Sigmoid colon (tissue), 7 donors: ENCODE data around the gene DCUN1D1. TPM values are rescaled to one million over a fixed set of nuclear protein-coding genes. Genes with fewer than 3 reads are reported as not detected.

ENCODE experiments used
- DNase-seq: peaks from one replicate; pipeline ENCODE4 v3.0.0-alpha.2; 2019
- H3K27ac ChIP-seq, 4 donors: fragments of 200-600 bp; sonication (generic); one replicate each; pipeline ENCODE4 v1.5.1; 2016 to 2019; ENCODE audit warnings: mild to moderate bottlenecking in 1 of 4
- H3K27me3 ChIP-seq, 3 donors: fragments of 200-600 bp; sonication (generic); one replicate each; pipeline ENCODE4 v1.5.1; 2019; ENCODE audit warnings: mild to moderate bottlenecking in 1 of 3
- H3K36me3 ChIP-seq, 4 donors: fragments of 200-600 bp; sonication (generic); one replicate each; pipeline ENCODE4 v1.5.1; 2016 to 2019
- H3K4me1 ChIP-seq, 4 donors: fragments of 200-600 bp; sonication (generic); one replicate each; pipeline ENCODE4 v1.5.1; 2017 to 2019
- H3K4me3 ChIP-seq, 4 donors: fragments of 200-600 bp; sonication (generic); one replicate each; pipeline ENCODE4 v1.5.1; 2017 to 2019; ENCODE audit warnings: mild to moderate bottlenecking in 2 of 4, moderate library complexity in 1 of 4
- H3K9me3 ChIP-seq, 4 donors: fragments of 200-600 bp in 3 of 4; sonication (generic) in 3 of 4; one replicate each; pipeline versions ENCODE4 v1.5.1 to v1.6.1; 2013 to 2019
- CTCF ChIP-seq, 4 experiments: fragments of 450-650 bp in 3 of 4; fragments of 200-600 bp in 1 of 4; IDR thresholded peaks; one replicate each; pipeline ENCODE4 v1.5.1; 2016 to 2019; ENCODE audit warnings: antibody characterized with exemption in 4 of 4, mild to moderate bottlenecking in 3 of 4, moderate library complexity in 2 of 4
- EP300 ChIP-seq, 4 donors: sonication (generic); formaldehyde crosslinking; IDR thresholded peaks; one replicate each; pipeline ENCODE4 v1.6.1; 2017; ENCODE audit warnings: antibody characterized with exemption in 4 of 4
- POLR2A ChIP-seq, 2 donors: fragments of 450-650 bp; IDR thresholded peaks; one replicate each; pipeline ENCODE4 v1.6.1; 2016; ENCODE audit warnings: antibody characterized with exemption in 2 of 2, mild to moderate bottlenecking in 2 of 2, moderate library complexity in 2 of 2
- POLR2AphosphoS5 ChIP-seq, 4 donors: sonication (generic); formaldehyde crosslinking; IDR thresholded peaks; one replicate each; pipeline ENCODE4 v1.6.1; 2017; ENCODE audit warnings: antibody characterized with exemption in 4 of 4
- WGBS, 2 donors: extraction: QIAGEN DNeasy Blood & Tissue Kit; methylation state at CpG; one replicate each; pipeline ENCODE4 v1.1.7; 2013; 5-methylcytosine and 5-hydroxymethylcytosine counted together
- intact Hi-C: fragments of 100-400 bp; cut with DNase I; formaldehyde crosslinking; loops from one replicate; pipeline ENCODE4 v1.15.1; 2023
- polyA plus RNA-seq, 3 donors: library from polyadenylated mRNA; stranded (reverse); fragments of 200-250 nt; gene quantifications; one replicate each; pipeline ENCODE4 v1.2.3, GENCODE V29; 2013
- total RNA-seq, 4 donors: library from RNA; depleted of rRNA; stranded (reverse); fragments of >200 nt; gene quantifications; one replicate each; pipeline ENCODE4 v1.1.0, GENCODE V29; 2016
- donor health status: healthy with polysubstance abuse.
- donor health status: Bipolar disorder and iron deficiency.
- donor health status: healthy.

The DCUN1D1 gene
- total and polyA plus RNA-seq, 7 donors, result 9.4 to 47.1 (median 41.0) TPM

- peaks cover 0 to 17% (median 2%) of the 10 kb centered on the region in 4 donors for H3K36me3 ChIP-seq
- no peak overlapping the region for H3K27ac ChIP-seq
- no peaks in the 10 kb centered on the region for H3K9me3 ChIP-seq
- 96 to 97% methylated on average over 4 of the region's 4 CpGs for WGBS, 2 donors
- no peak for DNase-seq
- intact Hi-C loops, result no loop called here
- H3K4me1 ChIP-seq, result peaks cover 0 to 22% (median 13%) of the 10 kb centered on the region in 4 donors
- TF ChIP-seq CTCF (IDR thresholded peaks at IDR 0.05) (no peak), POLR2AphosphoS5 (IDR thresholded peaks at IDR 0.05) (no peak), EP300 (IDR thresholded peaks at IDR 0.05) (no peak), POLR2A (IDR thresholded peaks at IDR 0.05) (no peak)
- H3K27me3 ChIP-seq, result no peaks in the 10 kb centered on the region
- no peak overlapping the region for H3K4me3 ChIP-seq
Measured at GRCh38 chr3:182957676-182958266, 22.6 kb downstream of the DCUN1D1 start.

DNA sequence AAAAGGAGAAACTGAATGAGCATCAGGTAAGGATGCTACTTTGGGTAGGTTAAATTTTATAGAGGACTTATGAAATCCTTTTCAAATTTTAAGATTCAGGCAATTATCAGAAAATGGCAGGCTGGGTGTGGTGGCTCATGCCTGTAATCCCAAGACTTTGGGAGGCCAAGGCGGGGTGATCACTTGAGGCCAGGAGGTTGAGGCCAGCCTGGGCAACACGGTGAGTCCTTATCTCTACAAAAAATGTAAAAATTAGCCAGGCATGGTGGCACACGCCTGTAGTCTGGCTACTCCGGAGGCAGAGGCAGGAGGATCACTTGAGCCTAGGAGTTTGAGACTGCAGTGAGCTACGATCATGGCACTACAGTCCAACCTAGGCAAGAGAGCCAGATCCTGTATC lies 23.1 kb downstream of the DCUN1D1 start:
- Histone ChIP-seq H3K36me3 (peaks cover 0 to 15% (median 2%) of the 10 kb centered on the region in 4 donors), H3K27ac (no peak overlapping the region), H3K4me3 (no peak overlapping the region), H3K27me3 (no peaks in the 10 kb centered on the region), H3K9me3 (no peaks in the 10 kb centered on the region), H3K4me1 (peaks cover 0 to 16% (median 8%) of the 10 kb centered on the region in 4 donors)
- no peak for DNase-seq
- WGBS, 2 donors, result 88 to 94% methylated on average over 5 of the region's 5 CpGs
- TF ChIP-seq POLR2AphosphoS5 (IDR thresholded peaks at IDR 0.05) (no peak), POLR2A (IDR thresholded peaks at IDR 0.05) (no peak), CTCF (IDR thresholded peaks at IDR 0.05) (no peak), EP300 (IDR thresholded peaks at IDR 0.05) (no peak)
- intact Hi-C loops, result no loop called here

- peaks cover 0 to 16% (median 2%) of the 10 kb centered on the region in 4 donors for H3K36me3 ChIP-seq
Measured at GRCh38 chr3:182954553-182955235, 25.6 kb downstream of the DCUN1D1 start.

GRCh38 chr3:182949688-182950087 lies 30.6 kb downstream of the DCUN1D1 start:
- H3K9me3 ChIP-seq, result no peaks in the 10 kb centered on the region
- intact Hi-C loops, result no loop called here
- DNase-seq, result no peak
- H3K36me3 ChIP-seq, result peaks cover 0 to 31% (median 7%) of the 10 kb centered on the region in 4 donors
- no peaks in the 10 kb centered on the region for H3K27me3 ChIP-seq
- H3K4me1 ChIP-seq, result peaks cover 0 to 3% (median 0%) of the 10 kb centered on the region in 4 donors
- WGBS, 2 donors, result 96 to 98% methylated on average over 1 of the region's 1 CpG
- H3K4me3 ChIP-seq, result no peak overlapping the region
- TF ChIP-seq POLR2AphosphoS5 (IDR thresholded peaks at IDR 0.05), result no peak
- no peak for TF ChIP-seq POLR2A (IDR thresholded peaks at IDR 0.05)
- TF ChIP-seq CTCF (IDR thresholded peaks at IDR 0.05), result no peak
- no peak for TF ChIP-seq EP300 (IDR thresholded peaks at IDR 0.05)
- no peak overlapping the region for H3K27ac ChIP-seq

More at GRCh38 chr3:182954553-182955235, 25.6 kb downstream of the DCUN1D1 start:
- H3K9me3 ChIP-seq, result no peaks in the 10 kb centered on the region
- H3K27ac ChIP-seq, result no peak overlapping the region
- no peak for TF ChIP-seq POLR2AphosphoS5 (IDR thresholded peaks at IDR 0.05)
- no peak for TF ChIP-seq POLR2A (IDR thresholded peaks at IDR 0.05)
- TF ChIP-seq CTCF (IDR thresholded peaks at IDR 0.05), result no peak
- TF ChIP-seq EP300 (IDR thresholded peaks at IDR 0.05), result no peak
- intact Hi-C loops, result no loop called here
- H3K27me3 ChIP-seq, result no peaks in the 10 kb centered on the region
- WGBS, 2 donors, result 81 to 86% methylated on average over 9 of the region's 9 CpGs
- no peak for DNase-seq
- no peak overlapping the region for H3K4me3 ChIP-seq
- H3K4me1 ChIP-seq, result peaks cover 0 to 3% (median 1%) of the 10 kb centered on the region in 4 donors
